Parathyroid adenoma (tissue), 2 donors: ENCODE measurements around the gene AGO4.
A peak's percentile ranks its signal among the peaks of the same experiment; 100 is the strongest.
"Not testable (repeated sequence)": the region's sequence is repeated elsewhere in the genome, so short reads cannot be mapped to it uniquely, and the experiment has no call there.

Experiments
- H2AFZ ChIP-seq: fragments of 300-600 bp; sonication (generic); one replicate; pipeline ENCODE4 v1.7.0; 2017; ENCODE audit warnings: antibody characterized with exemption, mild to moderate bottlenecking
- H3K27ac ChIP-seq: fragments of 300-600 bp; sonication (generic); one replicate; pipeline ENCODE4 v1.7.0; 2017
- H3K27me3 ChIP-seq: fragments of 300-600 bp; sonication (generic); one replicate; pipeline ENCODE4 v1.7.0; 2017; ENCODE audit warnings: low read length; ENCODE audit not compliant: control insufficient read depth, insufficient read depth
- H3K36me3 ChIP-seq: fragments of 300-600 bp; sonication (generic); one replicate; pipeline ENCODE4 v1.7.0; 2017; ENCODE audit warnings: low read length; ENCODE audit not compliant: control insufficient read depth, insufficient read depth
- H3K4me1 ChIP-seq: fragments of 300-600 bp; sonication (generic); one replicate; pipeline ENCODE4 v1.7.0; 2017; ENCODE audit warnings: control low read depth
- H3K4me2 ChIP-seq: fragments of 300-600 bp; sonication (generic); one replicate; pipeline ENCODE4 v1.7.0; 2017; ENCODE audit warnings: low read length
- H3K4me3 ChIP-seq: fragments of 300-600 bp; sonication (generic); one replicate; pipeline ENCODE4 v1.7.0; 2017; ENCODE audit warnings: low read depth, low read length
- H3K79me2 ChIP-seq: fragments of 300-600 bp; sonication (generic); one replicate; pipeline ENCODE4 v1.7.0; 2017; ENCODE audit warnings: control low read depth
- H3K9ac ChIP-seq: fragments of 300-600 bp; sonication (generic); one replicate; pipeline ENCODE4 v1.7.0; 2017; ENCODE audit warnings: mild to moderate bottlenecking
- H3K9me3 ChIP-seq: fragments of 300-600 bp; sonication (generic); one replicate; pipeline ENCODE4 v1.7.0; 2017; ENCODE audit warnings: low read length; ENCODE audit not compliant: control insufficient read depth
- CTCF ChIP-seq: fragments of 300-600 bp; sonication (generic); IDR thresholded peaks from one replicate; pipeline ENCODE4 v1.7.0; 2017; ENCODE audit warnings: antibody characterized with exemption, mild to moderate bottlenecking
- donor health status: primary hyperparathyroidism.

The AGO4 gene

GRCh38 chr1:35768350-35769187 is 39.2 kb upstream of the AGO4 start:
- no peaks in the 10 kb centered on the region for H3K4me1 ChIP-seq
- no peaks in the 10 kb centered on the region for H3K9me3 ChIP-seq
- peak overlapping the region; percentile 81 for H3K4me2 ChIP-seq
- no peaks in the 10 kb centered on the region for H3K36me3 ChIP-seq
- TF ChIP-seq CTCF, result no peak
- no peaks in the 10 kb centered on the region for H3K27me3 ChIP-seq
- H3K4me3 ChIP-seq, result peak overlapping the region; percentile 69
- H2AFZ ChIP-seq, result peak overlapping the region; percentile 90
- peak overlapping the region; percentile 52 for H3K27ac ChIP-seq
- no peaks in the 10 kb centered on the region for H3K79me2 ChIP-seq
- H3K9ac ChIP-seq, result no peak overlapping the region

- no peaks in the 10 kb centered on the region for H3K27me3 ChIP-seq
- H3K9me3 ChIP-seq, result no peaks in the 10 kb centered on the region
- peak overlapping the region; percentile 81 for H3K4me2 ChIP-seq
- H3K27ac ChIP-seq, result peak overlapping the region; percentile 52
- no peak overlapping the region for H3K9ac ChIP-seq
- peak overlapping the region; percentile 90 for H2AFZ ChIP-seq
- TF ChIP-seq CTCF, result no peak
- H3K4me3 ChIP-seq, result peak overlapping the region; percentile 69
- no peaks in the 10 kb centered on the region for H3K79me2 ChIP-seq
- H3K4me1 ChIP-seq, result no peaks in the 10 kb centered on the region
- H3K36me3 ChIP-seq, result no peaks in the 10 kb centered on the region
These were observed 38.5 kb upstream of the AGO4 start for GRCh38 chr1:35769188-35769758.

GRCh38 chr1:35773711-35774110 is 34.1 kb upstream of the AGO4 start:
- H3K36me3 ChIP-seq, result no peaks in the 10 kb centered on the region
- TF ChIP-seq CTCF, result no peak
- H3K4me2 ChIP-seq, result no peak overlapping the region
- H3K9me3 ChIP-seq, result no peaks in the 10 kb centered on the region
- H3K9ac ChIP-seq, result no peak overlapping the region
- no peaks in the 10 kb centered on the region for H3K27me3 ChIP-seq
- H2AFZ ChIP-seq, result no peak overlapping the region
- no peaks in the 10 kb centered on the region for H3K79me2 ChIP-seq
- no peak overlapping the region for H3K4me3 ChIP-seq
- H3K27ac ChIP-seq, result no peak overlapping the region
- H3K4me1 ChIP-seq, result no peaks in the 10 kb centered on the region

- not testable (repeated sequence) for H3K27ac ChIP-seq, H3K9ac ChIP-seq, H3K4me3 ChIP-seq, H3K9me3 ChIP-seq, H3K36me3 ChIP-seq, H3K4me1 ChIP-seq, H2AFZ ChIP-seq, H3K27me3 ChIP-seq, H3K4me2 ChIP-seq, H3K79me2 ChIP-seq
These were observed 31.6 kb upstream of the AGO4 start for GRCh38 chr1:35776172-35776571.

GRCh38 chr1:35777109-35777508 is 30.7 kb upstream of the AGO4 start:
- TF ChIP-seq CTCF, result no peak
- Histone ChIP-seq H3K27ac (no peak overlapping the region), H3K79me2 (no peaks in the 10 kb centered on the region), H3K4me2 (no peak overlapping the region), H3K9me3 (no peaks in the 10 kb centered on the region), H3K27me3 (no peaks in the 10 kb centered on the region), H3K36me3 (no peaks in the 10 kb centered on the region), H2AFZ (no peak overlapping the region), H3K4me3 (no peak overlapping the region), H3K4me1 (no peaks in the 10 kb centered on the region), H3K9ac (no peak overlapping the region)
